ENCODE data around the gene CACNA1E. TPM values are rescaled to one million over a fixed set of nuclear protein-coding genes. Genes with fewer than 3 reads are reported as not detected.
"Not testable (repeated sequence)": the region's sequence is repeated elsewhere in the genome, so short reads cannot be mapped to it uniquely, and the experiment has no call there.

The CACNA1E gene
- total RNA-seq, 6 donors from 2014 or later: 0.17 to 1.4 (median 0.51) TPM

GRCh38 chr1:181849071-181849470, 365.8 kb downstream of the CACNA1E start:
- Histone ChIP-seq H3K4me1 (no peaks in the 10 kb centered on the region), H3K9me3 (peaks cover 0 to 7% (median 0%) of the 10 kb centered on the region in 4 donors), H3K4me3 (no peak overlapping the region), H3K27me3 (no peaks in the 10 kb centered on the region), H3K27ac (no peak overlapping the region), H3K36me3 (no peaks in the 10 kb centered on the region)
- TF ChIP-seq EP300 (IDR thresholded peaks at IDR 0.05) (no peak), POLR2AphosphoS5 (IDR thresholded peaks at IDR 0.05) (no peak), CTCF (IDR thresholded peaks at IDR 0.05) (no peak), POLR2A (IDR thresholded peaks at IDR 0.05) (no peak)
- 64 to 100% methylated on average over 1 to 4 of the region's 4 CpGs for WGBS, 2 donors
- DNase-seq (no peak), ATAC-seq (ENCODE audit: low FRiP score in 2 of 2) (no peak)

- H3K36me3 ChIP-seq; H3K27ac ChIP-seq; ATAC-seq (ENCODE audit: low FRiP score in 2 of 2); H3K4me3 ChIP-seq; H3K9me3 ChIP-seq; H3K27me3 ChIP-seq; DNase-seq; H3K4me1 ChIP-seq: not testable (repeated sequence)
- 75 to 82% methylated on average over 2 of the region's 2 CpGs for WGBS, 2 donors
Observed at GRCh38 chr1:181854212-181854611, 370.9 kb downstream of the CACNA1E start.

- ATAC-seq (ENCODE audit: low FRiP score in 2 of 2) (no peak), DNase-seq (no peak)
- Histone ChIP-seq H3K36me3 (no peaks in the 10 kb centered on the region), H3K27ac (no peak overlapping the region), H3K4me3 (no peak overlapping the region), H3K27me3 (no peaks in the 10 kb centered on the region), H3K9me3 (peaks cover 0 to 8% (median 1%) of the 10 kb centered on the region in 4 donors), H3K4me1 (no peaks in the 10 kb centered on the region)
- WGBS, 2 donors: 67 to 71% methylated on average over 1 of the region's 1 CpG
- no peak for TF ChIP-seq CTCF (IDR thresholded peaks at IDR 0.05)
- no peak for TF ChIP-seq POLR2A (IDR thresholded peaks at IDR 0.05)
- no peak for TF ChIP-seq EP300 (IDR thresholded peaks at IDR 0.05)
- no peak for TF ChIP-seq POLR2AphosphoS5 (IDR thresholded peaks at IDR 0.05)
Observed at GRCh38 chr1:181855380-181855779, 372.1 kb downstream of the CACNA1E start.

Small RNA genes lying within 50 kb of the gene (small RNA-seq; reads per million reads assigned to genes)
- 0 reads per million in 4 donors for gene RF00017
- gene RNA5SP70: 0 reads per million in 4 donors
